SH-SY5Y (cell line): Measurements from ENCODE around the gene OSBPL9.
A peak's percentile ranks its signal among the peaks of the same experiment; 100 is the strongest.

Experiments
- GATA2 ChIP-seq: IDR thresholded peaks from 2 replicates; pipeline ENCODE4 v1.6.1; 2011; ENCODE audit warnings: mild to moderate bottlenecking, low read depth, low read length
- GATA3 ChIP-seq: IDR thresholded peaks from 2 replicates; pipeline ENCODE4 v1.6.1; 2011; ENCODE audit warnings: low read depth, mild to moderate bottlenecking, low read length, moderate library complexity

The OSBPL9 gene

DNA sequence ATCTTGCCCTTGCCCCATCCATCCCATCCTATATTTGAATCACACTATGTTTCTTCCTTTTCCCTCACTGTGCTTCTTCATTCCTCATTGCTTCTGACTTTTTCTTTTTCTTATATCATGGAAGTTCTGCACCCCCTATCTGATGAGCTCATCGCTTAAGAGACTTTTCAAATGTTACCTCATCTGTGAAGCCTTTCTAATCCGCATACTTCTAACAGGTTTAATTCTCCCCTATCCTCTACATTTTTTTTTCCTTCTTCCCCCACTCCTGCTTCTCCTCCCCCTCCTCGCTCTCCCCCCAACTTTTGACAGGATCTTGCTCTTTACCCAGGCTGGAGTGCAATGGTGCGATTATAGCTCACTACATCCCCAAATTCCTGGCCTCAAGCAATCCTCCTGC is 39.5 kb downstream of the OSBPL9 start:
- TF ChIP-seq GATA3 (no peak), GATA2 (no peak)

DNA sequence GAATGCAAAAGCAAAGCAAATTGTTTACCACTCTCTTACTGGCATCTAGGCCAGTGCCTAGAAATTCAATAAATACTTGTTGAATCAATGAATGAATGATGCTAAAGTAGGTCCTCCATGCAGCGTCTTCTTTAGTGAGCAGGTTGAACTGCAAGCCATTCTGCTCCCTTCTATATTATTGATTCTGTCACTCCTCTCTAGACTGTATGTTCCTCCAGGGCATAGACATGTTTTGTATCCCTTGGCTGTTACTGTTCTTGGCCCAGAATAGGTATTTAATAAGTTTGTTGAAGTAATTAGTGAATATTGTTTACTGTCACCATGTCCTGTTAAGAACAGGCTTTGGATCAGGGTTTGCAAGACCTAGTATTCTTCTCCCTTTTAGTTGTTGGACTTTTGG is 43.7 kb downstream of the OSBPL9 start:
- no peak for TF ChIP-seq GATA2
- TF ChIP-seq GATA3 = no peak

DNA sequence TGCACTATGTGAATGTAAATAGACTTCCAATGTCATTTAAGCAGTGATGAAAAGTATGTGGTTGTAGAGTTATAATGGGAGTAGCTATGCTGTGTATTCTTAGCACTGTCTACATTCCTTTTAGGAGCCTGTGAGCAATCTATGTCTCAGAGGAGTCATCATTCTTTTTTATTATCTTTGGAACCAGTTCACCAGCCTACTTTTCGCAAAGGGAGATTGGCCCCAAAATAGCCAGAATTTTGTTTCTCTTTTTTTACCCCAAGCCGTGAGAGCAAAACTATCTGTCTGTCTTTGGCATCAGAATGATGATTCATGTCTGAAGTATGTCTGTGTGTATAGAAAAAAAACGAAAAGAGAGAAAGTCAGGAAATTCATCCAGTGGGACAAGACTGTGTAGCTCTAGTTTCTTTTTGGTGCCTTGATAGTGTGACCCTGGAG is 44.2 kb downstream of the OSBPL9 start:
- TF ChIP-seq GATA2 (no peak), GATA3 (no peak)

DNA sequence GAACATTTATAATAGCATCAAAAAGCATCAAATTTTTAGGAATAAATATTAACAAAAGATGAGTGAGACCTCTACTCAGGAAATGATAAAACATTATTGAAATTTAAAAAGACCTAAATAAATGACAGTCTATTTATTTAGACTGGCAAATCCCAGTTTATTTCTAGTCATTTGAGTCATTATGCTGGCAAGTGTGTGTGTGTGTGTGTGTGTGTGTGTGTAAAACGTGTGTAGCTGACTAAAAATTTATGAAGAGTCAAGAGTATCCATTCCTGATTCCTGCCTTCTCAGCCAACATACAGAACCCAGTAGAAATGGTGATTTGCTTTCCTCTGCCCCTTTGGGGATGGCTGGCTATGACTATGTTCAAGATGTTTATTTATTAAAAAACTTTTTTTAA is 46.2 kb downstream of the OSBPL9 start:
- no peak for TF ChIP-seq GATA3
- TF ChIP-seq GATA2 = no peak

DNA sequence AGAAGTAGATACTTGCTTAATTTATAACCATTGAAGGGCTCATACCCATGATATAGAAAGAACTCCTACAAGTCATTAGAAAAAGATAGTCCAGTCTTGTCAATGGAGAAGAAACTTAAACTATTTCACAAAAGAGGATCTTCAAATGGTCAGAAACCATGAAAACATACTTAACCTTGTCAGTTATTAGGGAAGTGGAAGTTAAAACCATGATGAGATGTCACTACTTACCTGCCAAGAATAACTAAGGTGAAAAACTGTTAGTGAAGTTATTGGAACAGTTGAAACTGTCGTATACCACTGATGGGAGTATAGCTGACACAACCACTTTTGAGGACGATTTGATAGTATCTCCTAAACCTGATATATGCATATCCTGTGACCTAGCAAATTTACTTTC is 46.8 kb downstream of the OSBPL9 start:
- TF ChIP-seq GATA3 (no peak), GATA2 (no peak)

DNA sequence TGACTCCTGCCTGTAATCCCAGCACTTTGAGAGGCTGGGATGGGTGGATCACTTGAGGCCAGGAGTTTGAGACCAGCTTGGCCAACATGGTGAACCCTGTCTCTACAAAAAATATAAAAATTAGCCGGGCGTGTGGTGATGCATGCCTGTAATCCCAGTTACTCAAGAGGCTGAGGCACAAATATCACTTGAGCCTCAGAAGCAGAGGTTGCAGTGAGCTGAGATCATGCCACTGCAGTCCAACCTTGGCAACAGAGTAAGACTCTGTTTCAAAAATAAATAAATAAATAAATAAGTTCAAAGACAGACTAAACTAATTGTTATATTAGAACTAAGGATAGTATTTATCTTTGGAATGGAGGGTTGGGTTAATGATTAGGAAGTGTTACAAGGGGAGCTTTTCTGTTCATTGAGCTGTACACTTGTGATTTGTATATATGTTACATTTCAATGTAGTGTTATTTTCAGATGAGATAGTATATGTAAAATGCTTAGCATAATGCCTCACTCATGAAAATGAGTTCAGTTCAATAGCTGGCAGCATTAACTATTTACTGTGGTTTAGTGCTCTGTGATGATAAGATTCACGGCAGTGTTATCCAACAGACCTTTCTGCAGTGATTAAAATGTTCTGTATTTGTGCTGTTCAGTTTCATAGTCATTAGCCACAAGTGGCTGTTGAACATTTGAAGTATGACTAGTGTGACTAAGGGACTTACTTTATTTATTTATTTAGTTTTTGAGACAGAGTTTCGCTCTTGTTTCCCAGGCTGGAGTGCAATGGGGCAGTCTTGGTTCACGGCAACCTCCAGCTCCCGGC is 47.7 kb downstream of the OSBPL9 start:
- no peak for TF ChIP-seq GATA2

DNA sequence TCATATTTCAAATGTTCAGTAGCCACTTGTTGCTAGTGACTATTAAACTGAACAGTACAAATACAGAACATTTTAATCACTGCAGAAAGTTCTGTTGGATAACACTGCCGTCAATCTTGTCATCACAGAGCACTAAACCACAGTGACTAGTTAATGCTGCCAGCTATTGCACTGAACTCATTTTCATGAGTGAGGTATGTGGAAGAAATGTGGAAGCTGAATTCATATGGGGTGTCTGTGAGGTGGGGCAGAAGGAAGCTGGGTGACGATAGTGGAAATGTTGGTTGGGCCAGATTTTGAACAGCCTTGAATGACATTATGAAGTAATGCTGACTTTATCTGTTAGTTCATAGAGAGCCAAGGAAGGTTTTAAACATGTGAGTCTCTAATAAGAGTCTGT is 49.6 kb downstream of the OSBPL9 start:
- TF ChIP-seq GATA2 (no peak), GATA3 (no peak)

DNA sequence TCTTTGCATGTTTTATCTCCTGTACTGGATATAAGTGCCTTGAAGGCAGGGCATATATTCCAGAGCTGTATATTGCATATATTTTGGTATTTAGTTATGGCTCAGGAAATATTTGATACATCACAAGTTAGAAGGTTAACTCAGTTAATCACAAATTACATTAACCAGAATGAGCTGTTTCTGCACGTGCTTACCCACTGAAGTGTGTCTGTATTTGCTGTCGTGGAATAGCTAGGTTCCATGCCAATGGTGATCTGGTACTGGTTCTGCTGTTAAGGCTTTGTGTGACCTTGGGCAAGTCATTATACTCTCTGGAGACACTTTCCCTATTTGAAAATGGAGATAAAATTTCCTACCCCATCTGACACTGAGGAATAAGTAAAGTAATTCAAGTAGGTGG is 50.7 kb downstream of the OSBPL9 start:
- no peak for TF ChIP-seq GATA3
- TF ChIP-seq GATA2 = no peak

DNA sequence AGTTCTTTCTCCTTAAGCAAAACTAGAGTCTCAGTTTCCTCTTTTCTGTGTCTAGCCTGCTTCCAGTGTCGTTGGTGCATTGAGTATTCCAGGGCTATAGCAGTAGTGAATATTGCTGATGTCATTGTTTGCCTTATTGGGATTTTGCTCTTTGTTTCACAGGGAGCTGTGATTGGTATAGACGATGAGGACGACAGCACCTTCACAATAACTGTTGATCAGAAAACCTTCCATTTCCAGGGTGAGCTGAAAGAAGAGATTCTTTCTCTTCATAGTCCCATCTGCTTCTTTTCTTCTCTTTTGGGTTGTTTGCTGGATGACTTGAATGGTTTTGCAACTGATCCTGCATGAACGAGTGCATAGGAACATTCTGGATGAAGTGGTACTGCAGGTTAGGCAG is 52.4 kb downstream of the OSBPL9 start:
- no peak for TF ChIP-seq GATA2
- TF ChIP-seq GATA3 = no peak

DNA sequence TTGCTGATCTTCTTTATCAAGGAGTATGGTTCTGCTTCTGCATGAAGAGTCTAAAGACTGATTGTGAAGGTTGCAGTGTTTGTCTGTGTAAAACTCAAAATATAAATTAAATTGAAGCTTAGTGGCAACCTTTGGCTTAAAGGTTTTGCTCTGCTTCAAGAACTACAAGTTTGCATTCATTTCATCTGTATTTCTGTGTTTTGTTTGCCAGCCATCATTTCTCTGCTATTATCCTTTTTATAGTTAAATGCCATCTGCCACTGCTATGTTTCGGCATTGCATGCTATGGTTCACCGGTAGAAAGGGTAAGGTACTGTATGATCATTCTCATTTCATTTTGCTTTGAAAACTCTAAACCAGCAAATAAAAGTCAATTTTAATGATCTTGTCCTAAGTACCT is 52.9 kb downstream of the OSBPL9 start:
- no peak for TF ChIP-seq GATA2
- TF ChIP-seq GATA3 = no peak

DNA sequence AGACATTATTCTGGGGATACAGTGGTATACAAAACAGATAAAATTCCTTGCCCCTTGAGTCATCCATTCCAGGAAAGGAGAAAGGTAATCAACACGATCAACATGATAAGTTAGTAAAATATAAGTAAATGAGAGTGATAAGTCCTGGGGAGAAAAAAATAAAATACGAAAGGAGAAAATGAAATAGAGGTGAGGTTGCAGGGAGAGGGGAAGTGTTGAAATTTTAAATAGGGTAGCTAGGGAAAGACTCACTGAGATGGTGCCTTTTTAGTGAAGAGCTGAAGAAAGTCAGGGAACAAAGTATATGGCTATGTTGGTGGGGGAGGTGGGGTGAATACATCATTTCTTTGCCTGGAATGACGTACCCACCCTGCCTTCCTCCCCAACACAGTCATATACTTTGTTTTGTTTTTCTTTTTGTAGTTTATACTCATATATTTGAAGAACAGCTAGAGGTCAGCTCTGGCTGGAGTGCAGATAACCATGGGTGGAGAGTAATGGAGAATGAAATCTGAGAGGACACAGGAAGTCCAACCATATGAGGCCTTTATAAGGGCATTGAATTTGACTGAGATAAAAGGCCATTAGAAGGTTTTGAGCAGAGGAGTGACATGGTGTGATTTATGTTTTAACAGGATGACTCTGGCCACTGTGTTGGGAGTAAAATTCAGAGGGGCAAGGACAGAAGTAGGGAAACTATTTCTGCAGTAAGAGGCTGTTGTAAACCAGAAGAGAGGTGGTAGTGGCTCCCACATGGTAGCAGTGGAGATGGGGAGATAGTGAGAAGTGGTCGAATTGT is 54.8 kb downstream of the OSBPL9 start:
- TF ChIP-seq GATA2 (peak; percentile 69; the same call in 1 of the 2 replicates), GATA3 (no peak)

DNA sequence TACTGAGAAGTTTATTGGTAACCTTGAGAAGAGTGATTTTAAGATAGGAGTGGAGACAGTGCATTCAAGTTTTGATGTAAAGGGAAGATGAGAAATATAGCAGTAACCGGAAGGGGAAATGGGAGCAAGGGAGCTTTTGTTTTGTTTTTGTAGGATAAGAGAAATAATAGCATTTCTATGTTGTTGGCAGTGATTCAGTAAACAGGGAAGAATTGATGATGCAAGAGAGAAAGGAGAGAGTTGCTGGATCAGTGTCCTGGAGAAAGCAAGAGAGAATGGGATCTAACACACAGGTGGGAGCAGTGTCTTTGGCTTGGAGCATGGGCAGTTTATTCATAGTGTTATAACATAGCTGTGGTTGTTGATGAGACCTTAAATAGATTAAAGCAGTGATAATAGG is 56.4 kb downstream of the OSBPL9 start:
- TF ChIP-seq GATA3 = no peak
- no peak for TF ChIP-seq GATA2

DNA sequence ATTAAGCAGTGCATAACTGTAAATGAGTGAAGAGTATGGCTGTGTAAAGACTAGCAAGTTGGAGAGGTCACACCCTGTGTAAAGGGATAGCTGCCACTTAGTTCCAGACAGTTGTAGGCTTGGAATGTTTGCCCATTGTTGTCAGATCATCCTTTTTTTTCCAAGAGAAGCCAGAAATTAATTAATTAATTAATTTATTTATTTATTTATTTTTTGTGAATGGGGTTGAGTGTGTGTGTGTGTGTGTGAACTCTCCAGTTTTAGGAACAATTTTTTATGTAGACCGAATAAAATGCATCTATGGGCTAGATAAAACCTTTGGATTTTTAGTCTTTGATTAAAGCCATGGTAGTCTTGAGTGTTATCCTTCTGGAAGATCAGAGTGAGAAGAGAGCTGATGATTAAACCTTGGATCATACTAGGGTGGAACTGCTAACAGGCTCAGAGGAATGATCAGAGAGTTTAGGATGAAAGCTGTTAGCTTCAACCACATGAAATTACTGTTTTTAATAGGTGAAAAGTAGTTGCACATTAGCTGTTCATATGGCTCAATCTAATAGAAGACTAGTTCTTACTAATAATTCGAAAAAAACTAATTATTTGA is 58.4 kb downstream of the OSBPL9 start:
- TF ChIP-seq GATA2 (no peak), GATA3 (no peak)

DNA sequence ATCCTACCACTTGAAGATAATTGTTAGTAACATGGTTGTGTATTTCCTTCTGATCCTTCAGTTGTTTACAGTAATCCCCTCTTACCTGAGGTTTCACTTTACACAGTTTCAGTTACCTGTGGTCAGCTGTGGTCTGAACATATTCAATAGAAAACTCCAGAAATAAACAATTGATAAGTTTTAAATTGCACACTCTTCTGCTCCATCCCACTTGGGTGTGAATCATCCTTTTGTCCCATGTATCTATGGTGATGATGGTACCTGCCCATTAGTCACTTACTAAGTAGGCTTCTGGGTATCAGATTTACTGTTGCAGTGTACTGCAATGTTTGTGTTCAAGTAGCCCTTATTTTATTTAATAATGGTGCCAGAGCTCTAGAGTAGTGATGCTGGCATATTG is 62.5 kb downstream of the OSBPL9 start:
- TF ChIP-seq GATA3 (no peak), GATA2 (no peak)

DNA sequence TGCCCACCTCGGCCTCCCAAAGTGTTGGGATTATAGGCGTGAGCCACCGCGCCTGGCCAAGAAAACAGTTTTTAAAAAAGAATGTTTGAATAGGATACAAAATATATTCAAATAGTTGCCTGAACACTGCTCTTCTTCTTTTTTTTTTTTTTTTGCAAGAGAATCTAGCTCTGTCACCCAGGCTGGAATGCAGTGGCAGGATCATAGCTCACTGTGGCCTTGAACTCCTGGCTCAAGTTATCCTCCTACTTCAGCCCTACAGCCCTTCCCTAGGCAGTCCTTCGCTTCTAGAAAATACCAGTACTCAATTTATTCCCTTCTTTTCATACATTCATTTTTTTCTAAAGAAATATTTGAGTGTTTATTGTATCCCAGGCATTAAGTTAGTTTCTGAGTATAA is 67.9 kb downstream of the OSBPL9 start:
- TF ChIP-seq GATA3 = no peak
- TF ChIP-seq GATA2 = no peak

DNA sequence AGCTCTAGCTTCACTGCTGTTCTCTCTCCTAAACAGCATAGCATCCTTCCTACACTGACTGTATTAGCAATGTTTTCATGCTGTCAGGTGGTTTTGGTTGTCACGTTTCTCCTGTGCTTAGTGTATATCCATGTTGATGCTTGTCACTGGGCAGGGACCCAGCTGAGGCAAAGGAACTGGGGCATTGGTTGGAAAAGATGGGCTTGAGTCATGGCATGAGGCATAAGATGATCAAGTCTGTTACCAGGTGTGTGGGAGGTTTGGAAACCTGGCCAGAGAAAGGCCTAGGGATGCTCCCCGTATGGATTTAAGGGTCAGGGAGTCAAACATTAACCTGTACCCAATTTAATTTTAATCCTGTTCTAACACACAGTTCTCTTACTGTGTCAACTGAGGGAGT is 69.6 kb downstream of the OSBPL9 start:
- TF ChIP-seq GATA3 (no peak), GATA2 (no peak)
